Activated CD4-positive, alpha-beta T cell treated with anti-CD3 and anti-CD28 coated beads for 36 hours (primary cell): Measurements from ENCODE around the gene SPOPL. TPM values are rescaled to one million over a fixed set of nuclear protein-coding genes. Genes with fewer than 3 reads are reported as not detected.
"Not testable (repeated sequence)": the region's sequence is repeated elsewhere in the genome, so short reads cannot be mapped to it uniquely, and the experiment has no call there.

Experiments
- ATAC-seq: fragments of 200-7000 bp; cut with Tn5 transposase; one replicate; pipeline ENCODE4 v1.10.0; 2021; ENCODE audit warnings: mild to moderate bottlenecking, moderate library complexity
- CTCF ChIA-PET: fragments of 350-600 bp; sonication (Branson Sonifier 250); formaldehyde crosslinking; loops from one replicate; lab custom pipeline; 2021; ENCODE audit warnings: antibody characterized with exemption; lab: Charles Lee
- POLR2A ChIA-PET: fragments of 350-600 bp; sonication (Branson Sonifier 250); formaldehyde crosslinking; loops from one replicate; lab custom pipeline; 2021; ENCODE audit warnings: antibody characterized with exemption, inconsistent platforms; lab: Charles Lee
- DNase-seq: peaks from one replicate; pipeline ENCODE4 v3.0.0-alpha.2; 2020
- H3K27ac Mint-ChIP-seq: one replicate; pipeline ENCODE4 v1.8.0; 2021; ENCODE audit warnings: mixed read lengths
- H3K27me3 Mint-ChIP-seq: one replicate; pipeline ENCODE4 v1.8.0; 2021; ENCODE audit warnings: mixed read lengths
- H3K36me3 Mint-ChIP-seq: one replicate; pipeline ENCODE4 v1.8.0; 2021; ENCODE audit warnings: low read depth, mixed read lengths
- H3K4me1 Mint-ChIP-seq: one replicate; pipeline ENCODE4 v1.8.0; 2021; ENCODE audit warnings: mixed read lengths
- H3K4me3 Mint-ChIP-seq: one replicate; pipeline ENCODE4 v1.8.0; 2021; ENCODE audit warnings: mild to moderate bottlenecking, moderate library complexity, mixed read lengths
- H3K9me3 Mint-ChIP-seq: one replicate; pipeline ENCODE4 v1.8.0; 2021; ENCODE audit warnings: low read depth, mixed read lengths
- intact Hi-C, 2 experiments: fragments of 100-400 bp; cut with DNase I in 1 of 2; cut with micrococcal nuclease in 1 of 2; formaldehyde crosslinking; loops; one replicate each; pipeline versions ENCODE4 v1.14.2 to v1.15.1; 2022 to 2024; cut with DNase I, micrococcal nuclease
- total RNA-seq, 2 experiments: library from RNA; stranded (reverse); gene quantifications; one replicate each; pipeline ENCODE4 v1.2.3, GENCODE V29; 2021

Gene SPOPL
- total RNA-seq, 2 experiments from 2014 or later: 9.4 to 10.8 TPM

DNA sequence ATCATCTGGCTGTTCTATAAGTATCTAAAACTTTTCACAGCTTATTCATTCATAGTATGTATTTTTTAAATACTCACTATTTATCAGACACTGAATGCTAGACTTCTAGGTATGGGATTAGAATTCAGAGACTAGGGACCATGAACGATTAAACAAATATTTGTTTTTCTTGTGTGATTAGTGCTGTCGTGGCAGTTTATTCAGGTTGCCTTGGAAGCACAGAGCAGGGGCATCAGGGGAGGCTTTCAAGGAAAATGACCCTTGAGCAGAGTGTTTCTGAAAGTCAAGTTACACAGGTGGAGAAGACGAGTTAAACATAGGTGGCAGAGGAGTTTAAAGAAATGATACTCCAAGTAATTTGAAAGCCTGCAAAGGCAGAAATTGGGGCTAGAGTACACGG, 5.7 kb downstream of the SPOPL start:
- DNase-seq (no peak), ATAC-seq (no peak)
- POLR2A ChIA-PET: no interaction called here
- no peak overlapping the region for H3K27ac Mint-ChIP-seq
- no peak overlapping the region for H3K4me3 Mint-ChIP-seq
- peaks cover 19% of the 10 kb centered on the region for H3K36me3 Mint-ChIP-seq
- H3K9me3 Mint-ChIP-seq: peaks cover 5% of the 10 kb centered on the region
- CTCF ChIA-PET: no interaction called here
- H3K27me3 Mint-ChIP-seq: no peaks in the 10 kb centered on the region
- intact Hi-C loops: no loop called here
- H3K4me1 Mint-ChIP-seq: peaks cover 44% of the 10 kb centered on the region

DNA sequence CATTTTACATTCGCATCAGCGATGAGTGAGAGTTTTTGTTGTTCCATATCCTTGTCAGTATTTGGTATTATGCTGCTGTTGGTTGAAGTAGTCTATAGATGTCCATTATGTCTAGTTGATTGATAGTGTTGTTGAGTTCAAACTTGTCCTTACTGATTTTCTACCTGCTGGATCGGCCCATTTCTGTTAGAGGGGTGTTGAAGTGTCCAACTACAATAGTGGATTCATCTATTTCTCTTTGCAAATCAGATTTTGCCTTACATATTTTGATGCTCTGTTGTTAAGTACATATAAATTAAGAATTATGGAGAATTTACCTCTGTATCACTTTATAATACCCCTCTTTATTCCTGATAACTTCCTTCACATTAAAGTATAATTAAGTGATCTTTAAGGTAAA, 8.7 kb downstream of the SPOPL start:
- intact Hi-C loops: no loop called here

DNA sequence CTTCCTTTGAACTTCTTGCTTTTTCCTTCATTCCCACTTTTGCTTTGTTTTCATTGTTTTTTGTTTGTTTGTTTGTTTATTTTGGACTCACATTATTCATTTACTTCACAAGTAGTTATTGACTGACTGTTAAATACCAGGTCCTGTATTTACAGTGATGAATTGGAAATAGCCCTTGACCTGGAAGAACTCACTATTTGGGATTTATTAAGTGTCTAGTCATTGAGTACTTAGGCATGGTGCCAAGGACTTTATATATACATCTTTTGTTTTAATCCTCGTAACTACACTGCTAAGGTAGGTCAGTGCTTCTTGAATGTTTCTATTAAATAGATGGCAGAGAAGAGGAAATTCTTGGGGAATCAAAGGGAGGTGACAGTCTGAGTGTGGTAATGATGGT, 11.1 kb downstream of the SPOPL start:
- ChIA-PET CTCF (no interaction called here), POLR2A (no interaction called here)
- Mint-ChIP-seq H3K27me3 (peaks cover 4% of the 10 kb centered on the region), H3K36me3 (peaks cover 17% of the 10 kb centered on the region), H3K4me1 (peaks cover 47% of the 10 kb centered on the region), H3K4me3 (no peak overlapping the region), H3K9me3 (peaks cover 5% of the 10 kb centered on the region), H3K27ac (no peak overlapping the region)
- no peak for DNase-seq
- ATAC-seq: no peak
- intact Hi-C loops: no loop called here

More for the DNA sequence above, 8.7 kb downstream of the SPOPL start:
- Mint-ChIP-seq H3K36me3 (peaks cover 22% of the 10 kb centered on the region), H3K27ac (no peak overlapping the region), H3K9me3 (peaks cover 5% of the 10 kb centered on the region), H3K4me3 (no peak overlapping the region), H3K27me3 (peaks cover 2% of the 10 kb centered on the region), H3K4me1 (peaks cover 45% of the 10 kb centered on the region)
- ATAC-seq: no peak
- ChIA-PET CTCF (no interaction called here), POLR2A (no interaction called here)
- no peak for DNase-seq

DNA sequence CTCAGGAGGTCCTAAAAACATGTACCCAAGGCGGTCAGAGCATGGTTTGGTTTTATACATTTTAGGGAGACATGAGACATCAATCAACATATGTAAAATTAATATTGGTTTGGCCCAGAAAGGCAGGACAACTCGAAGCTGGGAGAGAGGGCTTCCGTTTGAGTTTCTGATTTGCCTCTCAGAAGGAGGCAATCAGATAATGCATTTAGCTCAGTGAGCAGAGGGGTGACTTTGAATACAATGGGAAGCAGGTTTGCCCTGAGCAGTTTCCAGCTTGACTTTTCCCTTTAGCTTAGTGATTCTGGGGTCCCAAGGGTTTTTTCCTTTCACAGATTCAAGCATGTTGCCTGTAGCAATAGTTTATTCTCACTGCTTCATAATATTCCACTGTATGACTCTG, 12.6 kb downstream of the SPOPL start:
- Mint-ChIP-seq H3K27me3 (peaks cover 4% of the 10 kb centered on the region), H3K4me3 (no peak overlapping the region), H3K27ac (no peak overlapping the region), H3K9me3 (peaks cover 5% of the 10 kb centered on the region), H3K4me1 (peaks cover 50% of the 10 kb centered on the region), H3K36me3 (peaks cover 17% of the 10 kb centered on the region)
- POLR2A ChIA-PET: interaction anchor here (0.5 kb wide), 1 partner anchor 9 kb away, joined by 3 read pairs; no protein-coding TSS in a partner anchor
- DNase-seq (no peak), ATAC-seq (no peak)
- CTCF ChIA-PET: no interaction called here
- intact Hi-C loops: no loop called here

DNA sequence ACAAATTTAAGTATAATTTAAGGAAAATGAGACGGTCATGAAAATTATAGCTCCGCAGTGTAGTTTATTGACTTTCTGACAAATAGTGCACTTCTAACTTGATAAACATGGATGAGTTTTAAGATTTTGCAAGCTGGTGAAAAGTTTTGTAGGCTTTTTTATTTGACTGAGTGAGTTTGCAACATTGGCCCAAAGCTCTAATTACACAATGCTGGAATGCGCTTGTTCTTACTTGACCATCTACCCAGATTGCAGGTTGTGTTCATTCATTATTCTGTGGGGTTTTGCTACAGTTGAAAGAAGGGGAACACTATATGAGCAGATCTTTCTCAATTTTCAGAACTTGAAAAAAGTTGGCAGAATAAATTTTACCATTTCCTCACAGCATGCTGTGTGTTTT, 13.5 kb downstream of the SPOPL start:
- Mint-ChIP-seq H3K4me3 (no peak overlapping the region), H3K9me3 (no peaks in the 10 kb centered on the region), H3K27ac (no peak overlapping the region), H3K36me3 (peaks cover 10% of the 10 kb centered on the region), H3K27me3 (peaks cover 4% of the 10 kb centered on the region), H3K4me1 (peaks cover 43% of the 10 kb centered on the region)
- no peak for ATAC-seq
- DNase-seq: no peak
- CTCF ChIA-PET: interaction anchor here (0.8 to 1.3 kb wide), 3 partner anchors 12 to 85 kb away, joined by 3 read pairs; no protein-coding TSS in a partner anchor
- POLR2A ChIA-PET: interaction anchor here (1.9 kb wide), 1 partner anchor 12 kb away, joined by 7 read pairs; no protein-coding TSS in a partner anchor
- intact Hi-C loops: no loop called here

DNA sequence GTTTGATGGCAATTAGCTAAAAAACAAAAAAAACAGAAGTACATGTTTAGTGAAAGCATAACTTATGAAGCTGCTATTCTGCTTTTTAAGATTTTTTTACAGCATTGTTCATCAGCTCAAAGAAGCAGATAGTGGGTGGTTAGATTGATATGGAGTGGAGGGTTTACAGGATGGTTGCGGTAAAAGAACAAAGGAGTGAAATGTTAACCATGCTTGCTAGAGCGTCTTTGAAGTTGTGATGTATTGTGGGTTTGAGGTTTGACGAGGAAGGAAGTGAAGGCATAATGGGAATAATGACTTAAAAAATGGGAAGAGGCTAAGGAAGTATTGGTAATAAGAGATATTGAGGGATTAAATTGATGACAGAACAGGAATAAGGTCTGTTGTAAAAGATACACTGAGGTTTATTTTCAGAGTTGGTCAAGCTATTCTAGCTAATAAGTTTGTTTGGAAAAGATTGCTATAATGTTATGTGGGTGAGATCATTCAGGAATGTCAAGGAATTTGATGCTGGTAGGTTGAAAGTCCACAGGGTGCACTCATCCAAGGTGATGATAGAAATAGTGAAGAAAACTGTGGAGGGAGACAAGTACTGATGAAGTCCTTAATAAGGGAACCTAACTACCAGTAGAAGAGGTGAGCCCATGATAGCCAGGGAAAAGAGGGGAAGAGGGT, 14.6 kb downstream of the SPOPL start:
- POLR2A ChIA-PET: interaction anchor here (1.9 kb wide), 1 partner anchor 13 kb away, joined by 7 read pairs; no protein-coding TSS in a partner anchor
- intact Hi-C loops: no loop called here
- Mint-ChIP-seq H3K4me1 (peaks cover 40% of the 10 kb centered on the region), H3K27me3 (peaks cover 4% of the 10 kb centered on the region), H3K27ac (no peak overlapping the region), H3K4me3 (no peak overlapping the region), H3K9me3 (no peaks in the 10 kb centered on the region), H3K36me3 (peaks cover 7% of the 10 kb centered on the region)
- CTCF ChIA-PET: interaction anchor here (1.1 to 1.3 kb wide), 2 partner anchors 13 to 86 kb away, joined by 3 read pairs; no protein-coding TSS in a partner anchor
- DNase-seq (no peak), ATAC-seq (peak; percentile 33)

DNA sequence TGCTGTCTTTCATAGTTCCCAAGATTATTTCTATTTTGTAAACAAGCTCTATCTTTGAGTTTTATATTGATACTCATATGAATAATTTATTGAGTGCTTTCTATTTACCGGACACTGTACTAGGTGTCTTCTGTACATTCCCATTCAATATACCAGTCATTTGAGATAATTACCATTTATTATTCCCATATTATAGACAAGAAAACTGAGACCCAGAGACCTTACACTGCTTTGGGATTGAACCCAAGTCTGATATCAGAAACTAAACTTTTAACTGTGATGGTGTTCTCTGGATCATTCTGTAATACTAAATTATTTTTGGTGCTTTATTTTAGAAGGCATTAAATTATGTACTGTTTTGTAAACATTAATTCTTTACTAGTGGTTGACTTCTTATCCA, 17.3 kb downstream of the SPOPL start:
- ChIA-PET POLR2A (interaction anchor here (0.8 kb wide), 1 partner anchor 15 kb away, joined by 3 read pairs; no protein-coding TSS in a partner anchor), CTCF (no interaction called here)
- Mint-ChIP-seq H3K27me3 (peaks cover 2% of the 10 kb centered on the region), H3K4me1 (peaks cover 43% of the 10 kb centered on the region), H3K9me3 (peaks cover 7% of the 10 kb centered on the region), H3K4me3 (no peak overlapping the region), H3K36me3 (peaks cover 24% of the 10 kb centered on the region), H3K27ac (no peak overlapping the region)
- DNase-seq (no peak), ATAC-seq (no peak)
- intact Hi-C loops: no loop called here

DNA sequence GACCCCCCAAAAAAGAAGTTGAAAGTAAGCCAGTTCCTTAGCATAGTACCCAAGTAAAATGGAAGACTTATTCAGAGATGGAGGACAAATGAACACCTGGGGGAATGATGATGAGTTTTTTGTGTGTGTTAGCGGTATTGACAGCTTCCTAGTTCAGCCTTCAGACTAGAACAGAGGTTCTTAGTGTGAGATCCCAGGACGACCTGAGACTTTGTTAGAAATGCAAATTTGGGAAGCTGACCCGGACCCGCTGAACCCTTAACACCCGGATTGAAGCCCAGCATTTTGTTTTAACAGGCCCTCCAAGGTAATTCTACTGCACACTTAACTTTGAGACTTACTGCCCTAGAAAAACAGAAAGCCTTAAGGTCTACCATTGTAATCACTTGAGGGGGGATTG, 20.3 kb downstream of the SPOPL start:
- ATAC-seq (no peak), DNase-seq (no peak)
- peaks cover 36% of the 10 kb centered on the region for H3K36me3 Mint-ChIP-seq
- H3K27ac Mint-ChIP-seq: no peak overlapping the region
- ChIA-PET POLR2A (no interaction called here), CTCF (no interaction called here)
- peaks cover 14% of the 10 kb centered on the region for H3K9me3 Mint-ChIP-seq
- intact Hi-C loops: no loop called here
- no peaks in the 10 kb centered on the region for H3K27me3 Mint-ChIP-seq
- H3K4me1 Mint-ChIP-seq: peaks cover 24% of the 10 kb centered on the region
- no peak overlapping the region for H3K4me3 Mint-ChIP-seq

DNA sequence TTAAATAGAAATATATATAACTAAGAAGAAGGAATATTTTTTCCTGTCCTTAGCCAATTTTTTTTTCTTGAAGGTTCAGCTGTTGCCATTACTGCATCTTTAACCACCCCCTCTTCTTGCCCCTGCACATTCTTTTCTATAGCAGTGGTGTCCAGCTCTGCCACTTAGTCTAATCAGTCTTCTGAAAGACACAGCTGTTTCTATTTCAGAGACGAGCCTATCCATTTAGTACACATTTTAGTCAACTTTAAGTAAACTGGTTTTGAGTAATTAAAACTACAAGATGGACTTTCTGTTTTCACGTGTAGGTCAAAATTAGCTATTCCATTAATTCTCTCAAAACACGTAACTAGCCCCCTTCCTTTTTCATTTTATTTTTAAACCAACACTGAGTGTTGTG, 21.0 kb downstream of the SPOPL start:
- H3K27me3 Mint-ChIP-seq: no peaks in the 10 kb centered on the region
- ChIA-PET CTCF (no interaction called here), POLR2A (interaction anchor here (0.7 kb wide), 1 partner anchor 8 kb away, joined by 3 read pairs; no protein-coding TSS in a partner anchor)
- peaks cover 20% of the 10 kb centered on the region for H3K4me1 Mint-ChIP-seq
- intact Hi-C loops: no loop called here
- no peak for ATAC-seq
- no peak overlapping the region for H3K27ac Mint-ChIP-seq
- peaks cover 14% of the 10 kb centered on the region for H3K9me3 Mint-ChIP-seq
- peaks cover 38% of the 10 kb centered on the region for H3K36me3 Mint-ChIP-seq
- H3K4me3 Mint-ChIP-seq: no peak overlapping the region
- no peak for DNase-seq

DNA sequence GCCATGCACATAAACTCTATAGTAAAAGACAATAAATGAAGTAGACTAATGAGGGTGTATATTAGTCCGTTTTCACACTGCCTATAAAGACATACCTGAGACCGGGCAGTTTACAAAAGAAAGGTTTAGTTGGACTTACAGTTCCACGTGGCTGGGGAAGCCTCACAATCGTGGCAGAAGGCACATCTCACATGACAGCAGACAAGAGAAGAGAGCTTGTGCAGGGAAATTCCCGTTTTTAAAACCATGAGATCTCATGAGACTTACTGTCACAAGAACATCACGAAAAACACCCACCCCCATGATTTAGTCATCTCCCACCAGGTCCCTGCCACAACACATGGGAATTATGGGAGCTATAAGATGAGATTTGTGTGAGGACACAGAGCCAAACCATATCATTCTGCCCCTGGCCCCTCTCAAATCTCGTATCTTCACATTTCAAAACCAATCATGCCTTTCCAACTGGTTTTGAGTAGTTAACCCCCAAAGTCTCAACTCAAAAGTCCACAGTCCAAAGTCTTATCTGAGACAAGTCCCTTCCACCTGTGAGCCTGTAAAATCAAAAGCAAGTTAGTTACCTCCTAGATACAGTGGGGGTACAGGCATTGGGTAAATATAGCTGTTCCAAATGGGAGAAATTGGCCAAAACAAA, 21.6 kb downstream of the SPOPL start:
- peaks cover 14% of the 10 kb centered on the region for H3K9me3 Mint-ChIP-seq
- H3K4me3 Mint-ChIP-seq, DNase-seq, CTCF ChIA-PET, intact Hi-C loops, H3K27ac Mint-ChIP-seq, ATAC-seq, H3K27me3 Mint-ChIP-seq: not testable (repeated sequence)
- peaks cover 20% of the 10 kb centered on the region for H3K4me1 Mint-ChIP-seq
- POLR2A ChIA-PET: interaction anchor here (0.7 kb wide), 1 partner anchor 9 kb away, joined by 3 read pairs; no protein-coding TSS in a partner anchor
- peaks cover 38% of the 10 kb centered on the region for H3K36me3 Mint-ChIP-seq

DNA sequence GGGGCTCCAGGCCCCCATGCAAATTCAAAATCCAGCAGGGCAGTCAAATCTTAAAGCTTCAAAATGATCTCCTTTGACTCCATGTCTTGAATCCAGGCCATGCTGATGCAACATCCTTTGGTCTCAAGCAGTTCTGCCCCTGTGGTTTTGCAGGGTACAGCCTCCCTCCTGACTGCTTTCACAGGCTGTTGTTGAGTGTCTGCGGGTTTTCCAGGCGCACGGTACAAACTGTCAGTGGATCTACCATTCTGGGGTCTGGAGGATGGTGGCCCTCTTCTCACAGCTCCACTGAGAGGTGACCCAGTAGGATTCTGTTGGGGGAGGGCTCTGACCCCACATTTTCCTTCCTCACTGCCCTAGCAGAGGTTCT, 22.1 kb downstream of the SPOPL start:
- H3K4me3 Mint-ChIP-seq, ATAC-seq, POLR2A ChIA-PET, CTCF ChIA-PET, DNase-seq, intact Hi-C loops, H3K27ac Mint-ChIP-seq, H3K27me3 Mint-ChIP-seq: not testable (repeated sequence)
- Mint-ChIP-seq H3K4me1 (peaks cover 17% of the 10 kb centered on the region), H3K9me3 (peaks cover 14% of the 10 kb centered on the region), H3K36me3 (peaks cover 40% of the 10 kb centered on the region)
